Stomach smooth muscle (tissue), 2 donors: Measurements from ENCODE around the gene MRNIP.
"Not testable (repeated sequence)": the region's sequence is repeated elsewhere in the genome, so short reads cannot be mapped to it uniquely, and the experiment has no call there.

Experiments
- H3K27ac ChIP-seq: one replicate; pipeline ENCODE4 v1.7.0; 2013; ENCODE audit warnings: mild to moderate bottlenecking, low read length, inconsistent platforms
- H3K27me3 ChIP-seq, 2 donors: one replicate each; pipeline ENCODE4 v1.7.0; 2013; ENCODE audit warnings: low read length in 2 of 2; ENCODE audit not compliant: insufficient read depth in 2 of 2, control insufficient read depth in 1 of 2
- H3K36me3 ChIP-seq, 2 donors: one replicate each; pipeline ENCODE4 v1.7.0; 2013; ENCODE audit warnings: low read length in 2 of 2; ENCODE audit not compliant: control insufficient read depth in 2 of 2, insufficient read depth in 2 of 2
- H3K4me1 ChIP-seq: one replicate; pipeline ENCODE4 v1.7.0; 2013; ENCODE audit warnings: low read length; ENCODE audit not compliant: control insufficient read depth, insufficient read depth
- H3K4me3 ChIP-seq, 2 donors: one replicate each; pipeline ENCODE4 v1.7.0; 2013; ENCODE audit warnings: low read length in 2 of 2
- H3K9ac ChIP-seq, 2 donors: one replicate each; pipeline ENCODE4 v1.7.0; 2013; ENCODE audit warnings: low read length in 2 of 2, mild to moderate bottlenecking in 1 of 2
- H3K9me3 ChIP-seq, 2 donors: one replicate each; pipeline ENCODE4 v1.7.0; 2013; ENCODE audit warnings: low read length in 2 of 2; ENCODE audit not compliant: control insufficient read depth in 2 of 2
- donor health status: healthy.
- donor health status: Pancreatic carcinoma.

The MRNIP gene

DNA sequence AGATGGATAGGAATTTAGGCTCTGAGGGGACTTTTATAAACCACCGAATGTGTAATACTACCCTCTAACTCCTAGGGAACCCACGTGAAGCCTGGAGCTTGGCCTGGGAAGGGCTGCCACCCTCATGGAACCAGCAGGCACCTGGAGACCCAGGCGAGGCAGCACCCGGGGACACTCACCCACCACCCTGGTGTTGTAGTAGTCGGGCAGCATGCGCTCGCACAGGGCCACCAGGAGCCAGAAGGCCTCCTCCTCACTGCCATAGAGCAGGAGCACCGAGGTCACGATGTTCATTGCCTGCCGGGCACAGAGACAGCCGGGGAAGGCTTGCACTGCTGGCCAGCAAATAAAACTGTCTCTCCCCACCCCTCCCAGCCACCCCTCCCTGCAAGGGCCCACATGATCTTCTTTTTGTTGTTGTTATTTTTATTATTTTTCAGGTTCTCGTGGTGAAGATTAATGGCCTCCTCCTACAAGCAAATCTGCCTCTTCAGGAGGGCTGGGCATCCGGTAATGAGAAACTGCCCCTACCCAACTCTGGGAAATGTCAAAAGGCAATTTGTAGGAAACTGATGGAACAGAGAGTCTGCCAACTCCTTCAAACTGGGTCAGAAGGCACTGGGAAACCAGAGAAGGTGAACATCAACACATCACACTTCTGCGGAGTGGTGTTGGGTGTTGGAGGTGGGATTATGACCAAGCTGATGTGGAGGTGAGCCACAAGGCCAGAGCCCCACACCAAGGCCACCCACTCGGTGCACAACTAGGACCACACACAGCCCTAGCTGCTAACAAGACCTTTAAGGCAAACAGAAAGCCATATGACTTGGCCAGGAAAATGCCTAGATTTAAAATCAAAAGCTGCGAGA is 17.4 kb upstream of the MRNIP start:
- no peak overlapping the region for H3K9ac ChIP-seq
- H3K36me3 ChIP-seq, result peaks cover 55 to 57% of the 10 kb centered on the region in 2 donors
- no peaks in the 10 kb centered on the region for H3K9me3 ChIP-seq
- no peak overlapping the region for H3K27ac ChIP-seq
- no peak overlapping the region for H3K4me3 ChIP-seq
- H3K27me3 ChIP-seq, result no peaks in the 10 kb centered on the region
- no peaks in the 10 kb centered on the region for H3K4me1 ChIP-seq

DNA sequence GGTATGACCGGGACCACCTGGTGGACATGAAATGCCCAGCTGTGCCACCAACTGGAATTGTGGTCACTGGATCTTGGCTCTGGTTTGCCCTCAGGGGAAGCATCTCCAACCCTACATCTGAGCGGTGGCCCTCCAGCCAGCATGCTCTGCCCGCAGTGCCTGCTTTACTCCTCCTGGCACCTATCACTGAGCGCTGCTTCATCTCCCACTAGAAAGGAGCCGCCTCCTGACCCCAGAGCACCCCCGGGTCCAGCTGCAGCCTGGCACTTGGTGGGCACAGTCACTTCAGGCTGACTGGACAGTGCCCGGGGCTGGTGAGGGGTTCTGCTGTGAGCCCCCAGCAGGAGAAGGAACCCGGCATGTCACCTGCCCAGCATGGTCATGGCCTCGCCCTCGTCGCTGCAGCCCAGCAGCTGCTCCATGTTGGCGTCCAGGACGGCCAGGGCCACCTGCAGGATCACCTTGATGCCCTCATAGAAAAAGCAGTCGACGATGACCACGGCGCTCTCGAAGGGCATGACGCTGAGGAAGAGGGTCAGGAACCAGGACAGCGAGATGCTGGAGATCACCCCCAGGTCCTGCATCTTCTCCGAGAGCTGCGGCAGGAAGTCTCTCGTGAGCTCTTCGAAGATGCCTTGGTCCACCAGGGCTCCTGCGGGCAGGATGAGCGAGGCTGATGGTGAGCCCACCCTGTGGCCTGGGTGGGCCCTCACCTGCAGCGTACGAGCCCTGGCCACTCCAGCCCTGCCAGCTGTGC is 16.1 kb upstream of the MRNIP start:
- Histone ChIP-seq H3K27ac (no peak overlapping the region), H3K4me1 (peaks cover 2% of the 10 kb centered on the region), H3K9ac (no peak overlapping the region), H3K4me3 (no peak overlapping the region), H3K9me3 (no peaks in the 10 kb centered on the region), H3K36me3 (peaks cover 58 to 61% of the 10 kb centered on the region in 2 donors), H3K27me3 (no peaks in the 10 kb centered on the region)

DNA sequence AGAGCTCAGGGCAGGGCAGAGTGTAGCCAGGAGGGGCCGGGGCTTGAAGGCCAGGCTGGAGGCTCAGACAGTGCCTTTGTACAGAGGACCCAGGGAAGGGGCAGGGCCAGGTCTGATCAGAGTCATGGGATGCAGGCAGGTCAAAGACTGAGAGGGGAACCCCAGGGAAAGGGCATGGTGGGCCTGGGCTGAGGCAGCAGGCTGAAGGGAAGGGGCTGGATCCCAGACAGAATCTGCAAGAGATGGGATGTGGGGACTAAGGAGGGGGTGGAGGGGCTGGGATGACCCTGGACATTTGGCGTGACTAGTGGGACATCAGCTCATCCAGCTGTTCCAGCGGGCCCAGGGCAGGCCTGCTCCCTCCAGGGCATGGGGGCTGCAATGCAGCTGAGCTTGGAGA is 15.5 kb upstream of the MRNIP start:
- H3K9me3 ChIP-seq, result no peaks in the 10 kb centered on the region
- H3K4me1 ChIP-seq, result peaks cover 2% of the 10 kb centered on the region
- H3K36me3 ChIP-seq, result peaks cover 58 to 60% of the 10 kb centered on the region in 2 donors
- H3K9ac ChIP-seq, result no peak overlapping the region
- no peaks in the 10 kb centered on the region for H3K27me3 ChIP-seq
- no peak overlapping the region for H3K4me3 ChIP-seq
- H3K27ac ChIP-seq, result no peak overlapping the region

- H3K9me3 ChIP-seq, result no peaks in the 10 kb centered on the region
- no peak overlapping the region for H3K27ac ChIP-seq
- H3K4me1 ChIP-seq, result peaks cover 2% of the 10 kb centered on the region
- no peak overlapping the region for H3K9ac ChIP-seq
- H3K36me3 ChIP-seq, result peaks cover 58 to 59% of the 10 kb centered on the region in 2 donors
- no peaks in the 10 kb centered on the region for H3K27me3 ChIP-seq
- H3K4me3 ChIP-seq, result no peak overlapping the region
These were observed 15.0 kb upstream of the MRNIP start for GRCh38 chr5:179873588-179874110.

GRCh38 chr5:179872828-179873575 is 14.4 kb upstream of the MRNIP start:
- Histone ChIP-seq H3K9me3 (no peaks in the 10 kb centered on the region), H3K4me1 (peaks cover 2% of the 10 kb centered on the region), H3K36me3 (peaks cover 52 to 60% of the 10 kb centered on the region in 2 donors), H3K27me3 (no peaks in the 10 kb centered on the region), H3K9ac (no peak overlapping the region), H3K27ac (no peak overlapping the region), H3K4me3 (no peak overlapping the region)

DNA sequence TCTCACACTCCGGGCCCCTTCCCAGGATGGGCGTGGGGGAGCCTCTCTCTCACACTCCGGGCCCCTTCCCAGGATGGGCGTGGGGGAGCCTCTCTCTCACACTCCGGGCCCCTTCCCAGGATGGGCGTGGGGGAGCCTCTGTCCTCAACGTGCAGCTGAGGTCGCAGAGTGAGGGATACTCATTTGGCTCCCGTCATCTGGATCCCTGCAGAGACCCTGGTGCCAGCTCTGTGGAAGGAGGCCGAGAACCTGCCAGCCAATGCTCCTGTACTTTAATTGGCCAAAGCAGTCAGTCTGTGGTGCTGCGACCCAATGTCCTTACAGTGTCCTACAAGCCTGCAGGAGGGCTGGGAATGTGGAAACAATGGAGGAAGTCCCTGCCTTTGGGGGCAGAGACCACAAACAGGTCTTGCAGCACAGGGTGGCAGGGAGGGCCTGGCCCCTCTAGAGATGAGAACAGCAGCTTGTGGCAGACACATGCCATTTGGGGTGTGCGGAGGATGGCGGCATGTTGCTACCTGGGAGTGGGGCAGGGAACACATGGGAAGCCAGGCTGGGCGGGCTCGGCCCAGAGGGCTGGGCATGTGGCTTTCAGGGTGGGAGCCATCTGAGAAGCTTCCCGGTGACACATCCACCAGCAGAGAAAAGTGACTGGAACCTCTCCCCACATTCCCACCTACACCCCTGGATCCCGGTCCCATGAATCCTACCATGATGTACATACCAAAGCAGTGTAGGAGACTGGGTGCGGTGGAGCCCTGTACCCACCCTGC is 13.6 kb upstream of the MRNIP start:
- H3K27ac ChIP-seq, result no peak overlapping the region
- no peak overlapping the region for H3K9ac ChIP-seq
- no peaks in the 10 kb centered on the region for H3K9me3 ChIP-seq
- H3K4me1 ChIP-seq, result peaks cover 2% of the 10 kb centered on the region
- H3K27me3 ChIP-seq, result no peaks in the 10 kb centered on the region
- peaks cover 47 to 56% of the 10 kb centered on the region in 2 donors for H3K36me3 ChIP-seq
- H3K4me3 ChIP-seq, result no peak overlapping the region

GRCh38 chr5:179871533-179871932 is 12.9 kb upstream of the MRNIP start:
- H3K9ac ChIP-seq, H3K4me1 ChIP-seq, H3K27me3 ChIP-seq, H3K27ac ChIP-seq, H3K9me3 ChIP-seq, H3K4me3 ChIP-seq: not testable (repeated sequence)
- H3K36me3 ChIP-seq, result peaks cover 46 to 61% of the 10 kb centered on the region in 2 donors

DNA sequence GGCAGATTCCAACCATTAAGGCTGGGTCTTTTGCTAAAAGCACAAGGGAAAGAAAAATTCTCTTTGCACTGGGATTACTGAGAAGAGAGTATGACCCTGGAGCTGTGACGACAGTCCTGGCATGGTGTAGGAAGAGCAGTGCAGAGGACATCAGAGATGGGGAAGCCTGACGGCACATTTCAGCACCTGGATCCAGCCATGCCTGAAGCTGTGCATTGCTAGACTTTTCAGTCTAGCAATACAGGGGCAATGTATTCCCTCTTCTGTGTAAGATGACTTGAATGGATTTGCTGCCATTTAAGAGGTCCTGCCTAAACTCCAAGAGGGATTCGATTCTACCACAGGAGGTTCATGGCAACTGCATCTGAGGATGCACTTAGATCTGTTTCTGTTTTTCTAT is 12.3 kb upstream of the MRNIP start:
- Histone ChIP-seq H3K36me3 (peaks cover 41 to 58% of the 10 kb centered on the region in 2 donors), H3K9ac (no peak overlapping the region), H3K27ac (no peak overlapping the region)

DNA sequence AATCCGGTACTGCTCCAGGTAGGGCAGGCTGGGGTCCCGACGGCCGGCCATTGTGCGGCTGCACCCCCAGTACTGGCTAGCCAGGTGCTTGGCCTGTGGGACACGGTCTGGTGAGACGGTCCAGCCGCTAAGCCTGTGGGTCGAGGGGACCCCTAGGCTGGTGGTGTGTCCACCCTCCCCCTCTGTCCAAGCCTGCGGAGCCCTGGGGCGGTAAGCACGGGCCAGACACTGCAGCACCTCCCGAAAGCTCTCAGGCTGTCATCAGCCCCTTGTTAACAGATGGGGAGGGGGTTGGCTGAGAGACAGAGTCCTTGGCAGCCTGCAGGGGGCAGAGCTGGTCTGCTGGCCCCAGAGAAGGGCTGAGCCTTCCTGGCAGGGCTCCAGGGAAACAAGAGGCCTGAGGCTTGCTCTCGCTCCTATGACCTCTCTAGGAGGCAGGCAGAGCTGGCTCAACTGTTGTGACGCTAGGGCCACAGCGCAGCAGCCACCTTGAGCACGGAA is 11.8 kb upstream of the MRNIP start:
- Histone ChIP-seq H3K27ac (no peak overlapping the region), H3K9me3 (no peaks in the 10 kb centered on the region), H3K4me1 (peaks cover 2% of the 10 kb centered on the region), H3K36me3 (peaks cover 36 to 55% of the 10 kb centered on the region in 2 donors), H3K4me3 (no peak overlapping the region), H3K27me3 (no peaks in the 10 kb centered on the region), H3K9ac (no peak overlapping the region)

More for the DNA sequence above, 12.3 kb upstream of the MRNIP start:
- Histone ChIP-seq H3K4me1 (peaks cover 2% of the 10 kb centered on the region), H3K9me3 (no peaks in the 10 kb centered on the region), H3K4me3 (no peak overlapping the region), H3K27me3 (no peaks in the 10 kb centered on the region)
